Limb (tissue), 2 donors: ENCODE results near the gene GLI3.

ENCODE experiments used
- DNase-seq, 2 donors: peaks; one replicate each; pipeline ENCODE4 v3.0.0-alpha.2; 2016; ENCODE audit errors: extremely low spot score in 2 of 2

Gene GLI3

DNA sequence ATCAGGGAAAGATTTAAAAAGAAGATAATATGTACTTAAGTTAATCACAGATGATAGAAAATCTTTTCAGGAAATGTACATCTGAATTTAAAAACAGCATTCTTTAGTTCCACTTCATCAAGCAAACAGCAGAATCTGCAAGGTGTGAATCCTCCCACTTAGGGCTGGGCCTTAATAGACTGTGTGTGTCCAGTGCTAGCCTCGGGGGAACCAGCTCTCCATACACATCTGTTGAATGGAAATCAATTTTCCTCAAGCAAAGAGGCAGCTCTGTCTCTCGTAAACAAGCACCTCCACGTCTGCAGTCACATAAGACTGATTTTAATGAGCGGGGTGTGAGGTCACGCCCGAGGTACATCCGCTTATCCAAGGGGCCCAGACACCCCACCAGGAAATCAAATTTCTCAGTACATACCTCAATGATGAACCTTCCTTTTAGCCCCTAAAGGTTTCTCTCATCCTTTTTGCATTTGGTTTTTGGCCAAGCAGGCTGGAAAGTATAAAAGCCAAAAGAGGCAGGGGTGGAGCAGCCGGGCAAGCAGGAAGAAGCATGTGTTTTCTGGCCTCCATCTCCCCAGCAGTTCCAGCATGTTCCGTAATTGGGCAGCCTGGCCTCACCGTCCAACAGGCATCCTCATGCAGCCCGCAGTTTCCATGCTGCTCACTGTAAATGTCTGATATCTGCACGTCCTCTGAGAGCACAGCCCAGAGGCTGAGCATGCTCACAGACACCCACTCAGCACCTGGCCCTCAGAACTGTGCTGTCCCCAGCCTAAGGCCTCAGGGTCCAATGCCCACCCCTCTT is 131.3 kb downstream of the GLI3 start:
- DNase-seq = no peak

- DNase-seq = no peak
These were observed 132.3 kb downstream of the GLI3 start for GRCh38 chr7:42104694-42105093.

GRCh38 chr7:42104231-42104630 is 132.8 kb downstream of the GLI3 start:
- DNase-seq = no peak

DNA sequence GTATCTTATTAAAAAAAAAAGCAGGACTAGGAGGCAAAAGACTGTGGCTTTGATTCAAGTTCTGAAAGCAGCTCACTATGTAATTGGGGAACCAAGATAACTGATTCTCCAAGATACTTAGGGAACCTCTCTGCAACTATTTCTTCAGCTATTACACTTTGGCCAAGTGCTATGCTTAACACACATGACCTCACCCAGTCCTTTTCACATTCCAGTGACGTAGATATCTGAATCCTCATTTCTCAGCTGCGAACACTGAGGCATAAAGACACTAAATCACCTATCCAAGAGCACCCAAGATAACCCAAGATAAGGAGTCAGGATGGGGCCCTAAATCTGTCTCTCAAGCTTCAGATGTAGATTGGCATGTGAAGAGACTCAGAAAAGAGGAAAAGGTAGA is 133.6 kb downstream of the GLI3 start:
- DNase-seq = no peak

DNA sequence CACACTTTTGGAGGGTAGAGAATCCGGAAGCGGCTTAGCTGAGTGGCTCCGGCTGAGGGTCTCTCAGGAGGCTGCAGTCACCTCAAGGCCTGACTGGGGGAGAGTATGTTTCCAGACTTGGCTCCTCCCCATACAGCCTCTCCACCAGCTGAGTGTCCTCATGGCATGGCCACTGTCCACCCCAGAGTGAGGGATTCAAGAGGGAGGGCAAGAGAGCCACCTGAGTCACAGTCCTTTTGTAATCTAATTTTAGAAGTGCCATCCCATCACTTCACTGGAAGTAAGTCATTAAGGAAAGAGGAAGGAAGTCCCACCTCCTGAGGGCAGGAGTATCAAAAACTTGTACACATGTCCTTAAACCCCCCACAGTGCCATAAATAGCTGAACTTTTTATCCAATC is 134.0 kb downstream of the GLI3 start:
- no peak for DNase-seq

- no peak for DNase-seq
These were observed 134.7 kb downstream of the GLI3 start for GRCh38 chr7:42102301-42102700.

- no peak for DNase-seq
These were observed 136.9 kb downstream of the GLI3 start for GRCh38 chr7:42100156-42100508.

DNA sequence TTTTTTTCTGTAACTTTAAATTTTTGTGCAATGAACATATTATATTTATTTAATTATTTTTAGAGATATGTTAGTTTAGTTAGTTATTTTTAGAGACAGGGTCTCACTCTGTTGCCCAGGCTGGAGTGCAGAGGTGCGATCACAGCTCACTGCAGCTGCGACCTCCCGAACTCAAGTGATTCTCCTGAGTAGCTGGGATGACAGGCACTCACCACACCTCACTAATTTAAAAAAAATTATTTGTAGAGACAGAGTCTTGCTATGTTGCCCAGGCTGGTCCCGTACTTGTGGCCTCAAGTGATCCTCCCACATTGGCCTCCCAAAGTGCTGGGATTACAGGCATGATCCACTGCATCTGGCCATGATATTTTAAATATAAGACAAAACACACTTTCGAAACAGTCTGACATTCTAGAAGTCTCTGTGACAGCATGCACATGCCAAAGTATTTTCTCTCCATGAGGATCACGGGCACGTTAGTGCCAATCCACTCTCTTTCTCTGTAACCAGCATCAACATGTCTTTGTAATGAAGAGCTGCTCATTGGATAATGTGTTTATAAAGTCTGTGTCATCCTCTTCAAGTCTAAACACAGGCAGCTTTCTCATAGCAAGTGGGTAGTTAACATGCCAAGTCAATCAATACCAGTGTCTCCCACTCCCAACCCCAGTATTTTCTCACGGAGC is 137.4 kb downstream of the GLI3 start:
- no peak for DNase-seq

- DNase-seq = no peak
These were observed 137.9 kb downstream of the GLI3 start for GRCh38 chr7:42099066-42099465.

DNA sequence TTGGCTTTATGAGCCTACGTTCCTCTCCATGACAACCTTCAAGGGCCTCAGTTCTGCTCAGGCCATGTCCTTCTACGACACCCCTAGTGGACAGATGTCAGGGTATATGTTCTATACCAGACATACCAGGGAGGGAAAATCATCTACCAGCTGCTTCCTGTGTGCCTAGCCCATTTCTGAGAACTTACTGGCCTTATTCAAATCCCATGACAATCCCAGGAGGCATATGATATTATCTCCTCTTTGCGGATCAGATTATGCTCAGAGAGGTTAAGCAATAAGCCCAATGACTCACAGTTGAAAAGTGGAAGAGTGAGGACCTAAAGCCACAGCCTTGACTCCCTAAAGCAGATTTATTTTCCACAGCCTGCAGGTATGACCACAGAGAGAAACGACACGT is 139.3 kb downstream of the GLI3 start:
- no peak for DNase-seq

DNA sequence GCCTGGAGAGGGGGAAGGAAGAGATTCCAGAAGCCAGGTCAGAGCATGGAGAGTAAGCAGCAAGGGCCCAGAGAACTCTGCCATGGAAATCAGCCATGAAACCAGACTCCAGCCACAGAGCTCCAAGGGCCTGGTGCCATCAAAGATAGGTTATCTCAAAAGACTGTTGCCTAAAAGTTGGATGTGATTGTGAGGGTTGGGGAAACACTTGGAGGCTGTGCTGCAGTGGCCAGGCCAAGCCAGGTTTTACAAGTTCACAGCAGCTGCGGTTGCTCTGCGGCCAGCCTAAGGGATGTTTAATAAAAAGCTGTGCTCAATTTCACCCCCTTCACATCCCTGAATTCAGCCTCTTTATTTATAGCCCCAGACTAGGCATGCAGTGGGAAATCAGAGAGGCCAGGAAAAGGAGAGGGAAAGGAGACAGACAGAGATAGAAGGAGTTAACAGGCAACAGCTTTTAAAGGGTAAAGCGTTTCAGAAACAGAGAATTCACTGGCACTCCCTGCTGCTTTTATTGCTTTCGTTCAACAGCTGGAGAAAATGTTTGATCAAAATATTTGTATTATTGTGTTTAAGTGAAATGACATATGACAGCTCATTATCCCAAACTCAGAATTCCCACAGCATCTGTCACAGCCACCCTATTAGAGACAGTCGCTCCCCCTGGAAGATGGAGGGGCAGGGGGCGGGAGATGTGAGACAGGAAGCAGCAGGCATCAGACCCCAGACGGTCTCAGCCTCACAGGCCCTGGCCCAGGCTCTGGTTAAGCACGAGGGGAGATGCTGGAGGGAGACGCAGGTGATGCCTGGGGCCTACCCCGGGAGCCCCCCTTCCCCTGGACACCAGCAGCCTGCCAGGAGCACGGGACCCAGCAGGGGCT is 140.1 kb downstream of the GLI3 start:
- DNase-seq = peak; percentile 65 to 72

GRCh38 chr7:42096268-42096667 is 140.7 kb downstream of the GLI3 start:
- DNase-seq = no peak

GRCh38 chr7:42095791-42096190 is 141.2 kb downstream of the GLI3 start:
- DNase-seq = no peak

GRCh38 chr7:42093349-42093905 is 143.6 kb downstream of the GLI3 start:
- no peak for DNase-seq

- DNase-seq = no peak
These were observed 145.3 kb downstream of the GLI3 start for GRCh38 chr7:42091461-42092291.

DNA sequence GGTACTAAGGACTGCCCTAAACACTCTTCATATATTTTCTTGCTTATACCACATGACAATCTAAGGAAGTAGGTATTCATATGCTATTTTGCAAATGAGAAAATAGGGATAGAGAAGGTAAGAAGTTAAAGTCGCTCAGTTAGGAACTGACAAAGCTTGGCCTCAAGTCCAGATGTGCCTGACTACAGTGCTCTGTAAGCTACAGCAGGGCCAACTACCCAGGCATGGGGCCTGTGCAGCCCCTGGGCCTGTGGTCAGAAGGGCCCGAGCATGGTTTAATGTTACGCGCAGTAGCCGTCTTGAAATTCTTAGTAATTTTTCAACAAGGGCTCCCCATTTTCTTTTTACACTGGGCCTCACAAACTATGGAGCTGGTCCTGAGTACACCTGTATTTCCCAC is 146.2 kb downstream of the GLI3 start:
- no peak for DNase-seq

GRCh38 chr7:42090056-42090455 is 147.0 kb downstream of the GLI3 start:
- no peak for DNase-seq

GRCh38 chr7:42087616-42088015 is 149.4 kb downstream of the GLI3 start:
- DNase-seq = no peak

DNA sequence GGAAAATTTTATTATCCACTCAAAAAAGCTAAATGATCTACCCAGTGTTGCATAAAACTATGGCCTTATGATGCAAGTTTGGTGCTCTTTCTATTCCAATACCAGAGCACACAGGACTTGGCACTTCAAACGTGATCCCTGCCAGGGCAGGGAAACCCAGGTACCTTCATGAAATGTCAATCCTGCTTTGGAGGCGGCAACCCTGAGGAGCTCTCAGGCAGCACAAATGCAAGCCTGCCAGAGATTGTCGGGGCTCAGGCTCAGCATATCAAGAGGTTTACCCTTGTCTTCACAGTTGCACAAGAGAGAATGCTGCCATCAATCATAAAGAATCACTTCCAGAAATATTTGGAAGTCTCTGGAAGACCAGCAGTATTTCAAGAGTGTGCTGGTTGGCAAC is 151.5 kb downstream of the GLI3 start:
- DNase-seq = no peak

DNA sequence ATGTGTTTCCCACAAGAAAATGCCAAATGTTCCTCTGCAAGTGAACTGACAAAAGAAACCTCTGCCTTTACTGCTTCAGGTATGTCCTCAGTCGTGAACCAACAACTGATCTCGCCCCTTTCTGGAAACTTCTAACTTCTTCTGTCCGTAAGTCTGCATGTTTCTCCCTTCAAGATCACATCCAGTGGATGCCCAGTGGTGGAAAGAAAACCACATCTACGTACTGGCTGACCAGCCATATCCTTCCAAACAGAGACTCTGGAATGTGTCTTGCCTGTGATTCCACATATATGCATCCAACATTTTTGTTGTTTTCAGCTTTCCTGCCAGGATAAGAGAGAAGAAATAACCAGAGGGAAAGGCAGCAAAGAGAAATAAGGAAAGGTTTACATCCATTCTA is 152.7 kb downstream of the GLI3 start:
- DNase-seq = no peak

GRCh38 chr7:42083284-42083683 is 153.7 kb downstream of the GLI3 start:
- DNase-seq = no peak
